ENCODE data around the gene COQ8B.
A peak's percentile ranks its signal among the peaks of the same experiment; 100 is the strongest.
"Not testable (repeated sequence)": the region's sequence is repeated elsewhere in the genome, so short reads cannot be mapped to it uniquely, and the experiment has no call there.

The COQ8B gene

DNA sequence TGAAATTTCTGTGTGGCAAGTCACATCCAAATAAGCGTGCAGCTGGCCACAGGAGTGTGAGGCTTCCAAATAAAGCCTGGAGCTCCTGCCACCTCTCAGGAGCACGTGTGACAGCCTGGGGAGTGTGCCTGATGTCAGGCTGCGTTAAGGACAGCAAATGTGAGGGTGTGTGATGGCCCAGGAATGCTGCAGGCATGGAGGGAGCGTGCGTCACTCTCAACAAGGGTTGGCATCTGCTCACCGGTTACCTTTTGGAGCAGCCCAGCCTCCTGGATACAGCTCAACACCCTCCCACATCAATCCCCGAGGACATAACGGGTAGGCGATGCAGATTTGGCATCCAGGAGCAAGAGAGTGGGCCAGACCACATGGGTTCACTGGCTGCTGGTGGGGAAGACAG, 45.3 kb downstream of the COQ8B start:
- H3K9ac ChIP-seq (ENCODE audit: low read depth, low read length) = no peak overlapping the region
- H3K9me3 ChIP-seq (ENCODE audit: control insufficient read depth, insufficient read depth, low read length) = no peaks in the 10 kb centered on the region
- H3K27me3 ChIP-seq (ENCODE audit: control insufficient read depth, insufficient read depth, low read length) = no peaks in the 10 kb centered on the region
- no peak overlapping the region for H3K4me3 ChIP-seq (ENCODE audit: low read depth, low read length)
- H3K4me1 ChIP-seq (ENCODE audit: control insufficient read depth, insufficient read depth, low read length) = no peaks in the 10 kb centered on the region
- H3K36me3 ChIP-seq (ENCODE audit: control insufficient read depth, insufficient read depth, low read length) = peaks cover 47% of the 10 kb centered on the region

DNA sequence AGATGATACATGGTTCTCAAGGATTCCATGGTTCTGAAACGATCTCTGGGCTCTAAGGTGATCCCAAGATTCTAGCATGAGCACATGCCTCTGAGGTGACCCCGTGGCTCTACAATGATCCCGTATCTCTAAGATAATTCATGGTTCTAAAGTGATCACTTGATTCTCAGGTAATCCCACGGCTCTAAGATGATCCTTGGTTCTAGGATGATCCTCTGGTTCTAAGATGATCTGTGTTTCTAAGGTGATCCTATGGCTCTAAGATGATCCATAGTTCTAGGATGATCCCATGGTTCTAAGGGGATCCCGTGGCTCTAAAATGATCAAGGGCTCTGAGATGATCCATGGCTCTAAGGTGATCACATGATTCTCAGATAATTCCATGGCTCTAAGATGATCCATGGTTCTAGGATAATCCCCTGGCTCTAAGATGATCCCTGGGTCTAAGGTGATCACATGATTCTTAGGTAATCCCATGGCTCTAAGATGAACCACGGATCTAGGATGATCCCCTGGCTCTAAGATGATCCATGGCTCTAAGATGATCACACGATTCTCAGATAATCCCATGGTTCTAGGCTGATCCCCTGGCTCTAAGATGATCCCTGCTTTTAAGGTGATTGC, 47.6 kb downstream of the COQ8B start:
- Histone ChIP-seq H3K36me3 (ENCODE audit: control insufficient read depth, insufficient read depth, low read length) (peaks cover 42% of the 10 kb centered on the region), H3K27me3 (ENCODE audit: control insufficient read depth, insufficient read depth, low read length) (no peaks in the 10 kb centered on the region), H3K4me3 (ENCODE audit: low read depth, low read length) (no peak overlapping the region), H3K4me1 (ENCODE audit: control insufficient read depth, insufficient read depth, low read length) (no peaks in the 10 kb centered on the region), H3K9ac (ENCODE audit: low read depth, low read length) (no peak overlapping the region), H3K9me3 (ENCODE audit: control insufficient read depth, insufficient read depth, low read length) (no peaks in the 10 kb centered on the region)

- H3K27me3 ChIP-seq (ENCODE audit: control insufficient read depth, insufficient read depth, low read length) = no peaks in the 10 kb centered on the region
- H3K4me3 ChIP-seq (ENCODE audit: low read depth, low read length) = no peak overlapping the region
- no peaks in the 10 kb centered on the region for H3K9me3 ChIP-seq (ENCODE audit: control insufficient read depth, insufficient read depth, low read length)
- H3K4me1 ChIP-seq (ENCODE audit: control insufficient read depth, insufficient read depth, low read length) = no peaks in the 10 kb centered on the region
- H3K9ac ChIP-seq (ENCODE audit: low read depth, low read length) = no peak overlapping the region
- H3K36me3 ChIP-seq (ENCODE audit: control insufficient read depth, insufficient read depth, low read length) = peaks cover 33% of the 10 kb centered on the region
These were observed 49.1 kb downstream of the COQ8B start for GRCh38 chr19:40667602-40668001.

DNA sequence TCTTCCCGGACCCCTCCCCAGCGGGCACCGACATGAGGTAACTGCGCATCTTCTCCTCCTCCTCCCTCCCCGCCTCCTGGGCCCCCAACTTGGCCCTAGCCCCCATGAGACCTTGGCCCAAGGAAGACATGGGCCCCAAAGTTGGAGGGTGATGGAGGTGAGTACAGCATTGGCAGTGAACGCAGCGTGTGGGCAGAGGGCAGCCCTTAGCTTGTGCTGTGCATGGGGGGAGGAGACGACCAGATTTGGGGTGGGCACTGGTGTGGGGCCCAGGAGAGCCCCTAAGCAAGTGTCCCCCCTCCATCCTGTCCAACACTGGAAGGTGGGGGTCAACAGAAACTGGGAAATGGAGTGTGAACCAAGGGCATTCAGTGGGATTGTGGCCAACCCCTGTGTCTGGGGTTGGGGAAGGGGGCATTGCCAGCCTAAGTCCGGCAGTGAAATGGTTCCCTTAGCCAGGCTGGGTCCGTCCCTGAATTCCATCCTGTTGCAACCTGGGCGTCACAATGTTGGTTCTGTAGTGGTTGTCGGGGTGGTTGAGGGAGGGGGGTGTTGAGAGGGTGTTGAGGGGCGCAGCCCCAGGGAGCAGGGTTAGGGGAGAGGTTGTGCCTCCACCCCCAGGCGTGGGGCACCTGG, 49.8 kb downstream of the COQ8B start:
- Histone ChIP-seq H3K4me3 (ENCODE audit: low read depth, low read length) (no peak overlapping the region), H3K9ac (ENCODE audit: low read depth, low read length) (no peak overlapping the region), H3K9me3 (ENCODE audit: control insufficient read depth, insufficient read depth, low read length) (no peaks in the 10 kb centered on the region), H3K36me3 (ENCODE audit: control insufficient read depth, insufficient read depth, low read length) (peaks cover 26% of the 10 kb centered on the region), H3K4me1 (ENCODE audit: control insufficient read depth, insufficient read depth, low read length) (no peaks in the 10 kb centered on the region), H3K27me3 (ENCODE audit: control insufficient read depth, insufficient read depth, low read length) (no peaks in the 10 kb centered on the region)

GRCh38 chr19:40663695-40664692, 52.7 kb downstream of the COQ8B start:
- peaks cover 6% of the 10 kb centered on the region for H3K36me3 ChIP-seq (ENCODE audit: control insufficient read depth, insufficient read depth, low read length)
- no peaks in the 10 kb centered on the region for H3K27me3 ChIP-seq (ENCODE audit: control insufficient read depth, insufficient read depth, low read length)
- H3K9ac ChIP-seq (ENCODE audit: low read depth, low read length) = no peak overlapping the region
- H3K4me3 ChIP-seq (ENCODE audit: low read depth, low read length) = peak overlapping the region; percentile 75
- no peaks in the 10 kb centered on the region for H3K4me1 ChIP-seq (ENCODE audit: control insufficient read depth, insufficient read depth, low read length)
- H3K9me3 ChIP-seq (ENCODE audit: control insufficient read depth, insufficient read depth, low read length) = no peaks in the 10 kb centered on the region

GRCh38 chr19:40662925-40663694, 53.6 kb downstream of the COQ8B start:
- Histone ChIP-seq H3K9ac (ENCODE audit: low read depth, low read length) (no peak overlapping the region), H3K27me3 (ENCODE audit: control insufficient read depth, insufficient read depth, low read length) (no peaks in the 10 kb centered on the region), H3K4me1 (ENCODE audit: control insufficient read depth, insufficient read depth, low read length) (no peaks in the 10 kb centered on the region), H3K9me3 (ENCODE audit: control insufficient read depth, insufficient read depth, low read length) (no peaks in the 10 kb centered on the region), H3K4me3 (ENCODE audit: low read depth, low read length) (peak overlapping the region; percentile 75), H3K36me3 (ENCODE audit: control insufficient read depth, insufficient read depth, low read length) (peaks cover 5% of the 10 kb centered on the region)

- Histone ChIP-seq H3K4me1 (ENCODE audit: control insufficient read depth, insufficient read depth, low read length) (no peaks in the 10 kb centered on the region), H3K9me3 (ENCODE audit: control insufficient read depth, insufficient read depth, low read length) (no peaks in the 10 kb centered on the region), H3K36me3 (ENCODE audit: control insufficient read depth, insufficient read depth, low read length) (no peaks in the 10 kb centered on the region), H3K9ac (ENCODE audit: low read depth, low read length) (no peak overlapping the region), H3K4me3 (ENCODE audit: low read depth, low read length) (no peak overlapping the region), H3K27me3 (ENCODE audit: control insufficient read depth, insufficient read depth, low read length) (no peaks in the 10 kb centered on the region)
These were observed 55.1 kb downstream of the COQ8B start for GRCh38 chr19:40661616-40662015.

DNA sequence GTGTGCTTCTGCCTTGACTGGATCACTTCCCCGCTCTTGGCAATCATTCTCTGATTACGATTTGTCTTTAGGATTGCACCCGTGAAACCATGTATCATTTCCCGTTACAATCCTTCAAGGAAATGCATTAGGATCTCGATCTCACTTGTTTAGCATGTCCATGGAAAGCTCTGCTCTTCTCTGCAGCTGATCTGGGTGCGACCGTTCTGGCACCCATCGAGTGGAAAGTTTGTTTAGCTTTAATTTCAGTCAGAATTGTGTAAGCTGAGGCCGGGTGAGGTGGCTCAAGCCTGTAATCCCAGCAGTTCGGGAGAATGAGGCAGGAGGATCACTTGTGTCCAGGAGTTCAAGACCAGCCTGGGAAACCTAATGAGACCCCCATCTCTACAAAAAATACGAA, 57.1 kb downstream of the COQ8B start:
- Histone ChIP-seq H3K4me3 (ENCODE audit: low read depth, low read length) (no peak overlapping the region), H3K4me1 (ENCODE audit: control insufficient read depth, insufficient read depth, low read length) (no peaks in the 10 kb centered on the region), H3K36me3 (ENCODE audit: control insufficient read depth, insufficient read depth, low read length) (no peaks in the 10 kb centered on the region), H3K9ac (ENCODE audit: low read depth, low read length) (no peak overlapping the region), H3K9me3 (ENCODE audit: control insufficient read depth, insufficient read depth, low read length) (no peaks in the 10 kb centered on the region), H3K27me3 (ENCODE audit: control insufficient read depth, insufficient read depth, low read length) (no peaks in the 10 kb centered on the region)

GRCh38 chr19:40659116-40659515, 57.6 kb downstream of the COQ8B start:
- H3K4me1 ChIP-seq (ENCODE audit: control insufficient read depth, insufficient read depth, low read length) = no peaks in the 10 kb centered on the region
- no peak overlapping the region for H3K9ac ChIP-seq (ENCODE audit: low read depth, low read length)
- H3K4me3 ChIP-seq (ENCODE audit: low read depth, low read length) = no peak overlapping the region
- no peaks in the 10 kb centered on the region for H3K27me3 ChIP-seq (ENCODE audit: control insufficient read depth, insufficient read depth, low read length)
- H3K9me3 ChIP-seq (ENCODE audit: control insufficient read depth, insufficient read depth, low read length) = no peaks in the 10 kb centered on the region
- H3K36me3 ChIP-seq (ENCODE audit: control insufficient read depth, insufficient read depth, low read length) = no peaks in the 10 kb centered on the region

DNA sequence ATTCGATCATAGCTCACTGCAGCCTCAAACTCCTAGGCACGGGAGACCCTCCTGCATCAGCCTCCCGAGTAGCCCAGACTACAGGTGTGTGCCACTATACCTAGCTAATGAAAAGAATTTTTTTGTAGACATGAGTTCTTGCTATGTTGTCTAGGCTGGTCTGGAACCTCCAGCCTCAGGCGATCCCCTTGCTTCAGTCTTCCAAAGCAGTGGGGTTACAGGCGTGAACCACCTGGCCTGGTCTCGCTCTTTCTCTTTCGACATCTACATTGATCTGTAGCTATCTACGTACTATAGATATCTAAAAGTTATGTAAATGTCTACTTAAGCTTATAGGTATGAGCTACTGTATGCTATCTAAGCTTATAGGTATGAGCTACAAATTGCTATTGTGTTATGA, 58.7 kb downstream of the COQ8B start:
- Histone ChIP-seq H3K4me3 (ENCODE audit: low read depth, low read length) (no peak overlapping the region), H3K4me1 (ENCODE audit: control insufficient read depth, insufficient read depth, low read length) (no peaks in the 10 kb centered on the region), H3K9me3 (ENCODE audit: control insufficient read depth, insufficient read depth, low read length) (no peaks in the 10 kb centered on the region), H3K36me3 (ENCODE audit: control insufficient read depth, insufficient read depth, low read length) (no peaks in the 10 kb centered on the region), H3K9ac (ENCODE audit: low read depth, low read length) (no peak overlapping the region), H3K27me3 (ENCODE audit: control insufficient read depth, insufficient read depth, low read length) (no peaks in the 10 kb centered on the region)

- H3K4me1 ChIP-seq (ENCODE audit: control insufficient read depth, insufficient read depth, low read length); H3K9ac ChIP-seq (ENCODE audit: low read depth, low read length); H3K9me3 ChIP-seq (ENCODE audit: control insufficient read depth, insufficient read depth, low read length); H3K36me3 ChIP-seq (ENCODE audit: control insufficient read depth, insufficient read depth, low read length); H3K4me3 ChIP-seq (ENCODE audit: low read depth, low read length); H3K27me3 ChIP-seq (ENCODE audit: control insufficient read depth, insufficient read depth, low read length): not testable (repeated sequence)
These were observed 61.0 kb downstream of the COQ8B start for GRCh38 chr19:40655684-40656083.
